RWPE2 (cell line): ENCODE results near the gene STARD9.

Source experiments
- ATAC-seq: fragments of 200-7000 bp; cut with Tn5 transposase; 3 replicates; pipeline ENCODE4 v1.9.1; 2021; ENCODE audit warnings: low read depth
- DNase-seq: peaks from one replicate; pipeline ENCODE4 v3.0.0-alpha.2; 2020; ENCODE audit warnings: low spot score
- H3K27ac ChIP-seq: fragments of 450-650 bp; 2 replicates; pipeline ENCODE4 v1.5.1; 2017; ENCODE audit warnings: mild to moderate bottlenecking; ENCODE audit not compliant: poor library complexity, severe bottlenecking
- H3K27me3 ChIP-seq: fragments of 250-450 bp; sonication (Bioruptor Pico); 2 replicates; pipeline ENCODE4 v1.5.1; 2021; ENCODE audit warnings: mild to moderate bottlenecking, moderate library complexity; ENCODE audit not compliant: insufficient read depth, poor library complexity, severe bottlenecking
- H3K36me3 ChIP-seq: fragments of 250-450 bp; sonication (Bioruptor Pico); 2 replicates; pipeline ENCODE4 v1.5.1; 2020; ENCODE audit warnings: low read depth, mild to moderate bottlenecking, moderate library complexity
- H3K4me1 ChIP-seq: fragments of 250-450 bp; sonication (Bioruptor Pico); 2 replicates; pipeline ENCODE4 v1.5.1; 2021; ENCODE audit warnings: mild to moderate bottlenecking, moderate library complexity; ENCODE audit not compliant: insufficient read depth, poor library complexity, severe bottlenecking
- H3K4me3 ChIP-seq: fragments of 250-450 bp; sonication (Bioruptor Pico); 2 replicates; pipeline ENCODE4 v1.5.1; 2021; ENCODE audit warnings: mild to moderate bottlenecking, moderate library complexity; ENCODE audit not compliant: severe bottlenecking
- H3K9me3 ChIP-seq: fragments of 250-450 bp; sonication (Bioruptor Pico); 2 replicates; pipeline ENCODE4 v1.5.1; 2021; ENCODE audit warnings: mild to moderate bottlenecking, moderate library complexity; ENCODE audit not compliant: severe bottlenecking
- TF ChIP-seq, protein P1 (sequence below): fragments of 450-650 bp; IDR thresholded peaks from one replicate; pipeline ENCODE4 v1.5.1; 2017; ENCODE audit warnings: mild to moderate bottlenecking, moderate library complexity; ENCODE audit not compliant: poor library complexity, severe bottlenecking

Gene STARD9

DNA sequence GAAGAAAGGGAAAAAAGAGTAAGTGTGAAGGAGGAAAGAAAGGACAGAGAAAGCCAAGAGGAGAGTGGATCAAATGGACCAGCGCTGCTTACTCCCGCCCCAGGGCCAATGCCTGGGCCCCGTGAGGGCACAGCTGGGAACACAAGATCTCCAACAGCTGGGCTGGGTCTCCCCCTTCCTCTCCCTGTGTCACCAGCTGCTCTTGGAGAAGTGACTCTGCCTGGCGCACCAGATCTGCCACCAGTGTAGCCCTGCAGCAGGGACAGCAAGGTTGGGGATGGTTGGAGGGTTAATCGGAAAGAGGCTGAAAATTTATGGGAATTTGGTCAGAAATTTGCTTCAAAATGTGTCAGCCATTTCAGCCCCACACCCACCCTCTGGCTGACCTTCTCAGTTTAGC, 153.2 kb downstream of the STARD9 start:
- TF ChIP-seq, protein P1, sequence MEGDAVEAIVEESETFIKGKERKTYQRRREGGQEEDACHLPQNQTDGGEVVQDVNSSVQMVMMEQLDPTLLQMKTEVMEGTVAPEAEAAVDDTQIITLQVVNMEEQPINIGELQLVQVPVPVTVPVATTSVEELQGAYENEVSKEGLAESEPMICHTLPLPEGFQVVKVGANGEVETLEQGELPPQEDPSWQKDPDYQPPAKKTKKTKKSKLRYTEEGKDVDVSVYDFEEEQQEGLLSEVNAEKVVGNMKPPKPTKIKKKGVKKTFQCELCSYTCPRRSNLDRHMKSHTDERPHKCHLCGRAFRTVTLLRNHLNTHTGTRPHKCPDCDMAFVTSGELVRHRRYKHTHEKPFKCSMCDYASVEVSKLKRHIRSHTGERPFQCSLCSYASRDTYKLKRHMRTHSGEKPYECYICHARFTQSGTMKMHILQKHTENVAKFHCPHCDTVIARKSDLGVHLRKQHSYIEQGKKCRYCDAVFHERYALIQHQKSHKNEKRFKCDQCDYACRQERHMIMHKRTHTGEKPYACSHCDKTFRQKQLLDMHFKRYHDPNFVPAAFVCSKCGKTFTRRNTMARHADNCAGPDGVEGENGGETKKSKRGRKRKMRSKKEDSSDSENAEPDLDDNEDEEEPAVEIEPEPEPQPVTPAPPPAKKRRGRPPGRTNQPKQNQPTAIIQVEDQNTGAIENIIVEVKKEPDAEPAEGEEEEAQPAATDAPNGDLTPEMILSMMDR, result no peak
- H3K27me3 ChIP-seq, result no peaks in the 10 kb centered on the region
- peaks cover 92% of the 10 kb centered on the region for H3K36me3 ChIP-seq
- no peak for ATAC-seq
- no peaks in the 10 kb centered on the region for H3K9me3 ChIP-seq
- H3K4me1 ChIP-seq, result no peaks in the 10 kb centered on the region
- no peak overlapping the region for H3K4me3 ChIP-seq
- no peak overlapping the region for H3K27ac ChIP-seq
- no peak for DNase-seq

DNA sequence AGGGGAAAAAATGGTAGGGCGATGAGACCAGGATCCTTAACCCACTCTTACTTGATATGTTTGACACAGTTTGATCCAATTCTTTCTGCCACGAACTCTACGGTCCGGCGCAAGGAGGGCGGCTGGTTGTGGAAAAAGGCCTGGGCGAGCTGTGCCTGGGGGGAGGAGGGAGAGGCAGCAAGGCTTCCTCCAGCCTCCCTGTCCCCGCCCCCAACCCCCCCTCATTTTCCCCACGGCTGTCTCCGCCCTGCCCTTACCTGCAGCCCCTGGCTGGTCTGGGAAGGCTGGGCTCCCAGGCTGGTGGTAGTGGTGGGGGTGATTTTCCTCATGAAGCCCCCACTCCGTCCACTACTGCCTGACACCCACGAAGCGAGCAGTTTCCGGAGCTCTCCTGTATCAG, 153.6 kb downstream of the STARD9 start:
- Histone ChIP-seq H3K4me1 (no peaks in the 10 kb centered on the region), H3K4me3 (no peak overlapping the region), H3K36me3 (peaks cover 92% of the 10 kb centered on the region), H3K27ac (no peak overlapping the region), H3K27me3 (no peaks in the 10 kb centered on the region), H3K9me3 (no peaks in the 10 kb centered on the region)
- ATAC-seq (no peak), DNase-seq (peak; percentile 60)
- TF ChIP-seq, protein P1, result no peak

DNA sequence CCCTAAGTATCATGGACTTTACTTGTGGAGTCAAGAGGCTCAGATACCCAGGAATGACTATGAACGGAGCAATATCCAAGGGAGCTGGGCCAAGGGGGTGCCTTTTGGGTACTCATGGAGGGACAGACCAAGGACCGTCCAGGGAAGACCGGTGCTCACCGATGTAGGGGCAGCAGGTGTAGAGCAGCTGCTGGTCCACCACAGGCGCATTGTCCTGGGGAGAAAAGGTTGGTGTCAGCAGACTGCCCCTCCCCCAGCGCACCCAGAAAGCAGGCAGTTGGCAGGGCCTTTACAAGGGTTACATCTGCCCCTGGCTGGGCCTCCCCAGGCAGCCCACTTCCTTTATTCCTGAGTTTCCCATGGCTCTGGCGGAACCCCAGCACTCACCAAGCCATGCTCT, 154.0 kb downstream of the STARD9 start:
- H3K27me3 ChIP-seq, result no peaks in the 10 kb centered on the region
- no peak overlapping the region for H3K27ac ChIP-seq
- DNase-seq (peak; percentile 68), ATAC-seq (no peak)
- no peaks in the 10 kb centered on the region for H3K9me3 ChIP-seq
- TF ChIP-seq, protein P1, result no peak
- H3K36me3 ChIP-seq, result peaks cover 92% of the 10 kb centered on the region
- H3K4me3 ChIP-seq, result no peak overlapping the region
- H3K4me1 ChIP-seq, result no peaks in the 10 kb centered on the region

DNA sequence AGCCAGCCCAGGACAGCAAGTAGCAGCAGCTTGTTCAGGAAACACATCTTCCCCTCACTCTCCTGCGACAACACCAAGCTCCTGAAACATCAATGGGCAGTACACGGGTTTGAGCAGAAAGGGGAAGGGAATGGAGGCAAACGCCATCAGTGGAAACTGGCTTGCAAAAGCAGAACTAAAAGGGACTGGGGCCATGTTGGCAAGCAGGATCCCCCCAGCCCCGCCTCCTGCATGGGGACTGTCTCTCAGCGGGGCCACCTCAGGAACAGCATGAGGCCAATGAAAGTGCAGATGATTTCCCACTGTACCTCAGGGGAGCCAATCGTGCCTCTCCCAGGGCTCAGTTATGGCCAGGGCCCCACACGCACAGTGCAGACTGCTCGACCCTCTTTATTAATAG, 154.7 kb downstream of the STARD9 start:
- Histone ChIP-seq H3K27me3 (no peaks in the 10 kb centered on the region), H3K36me3 (peaks cover 90% of the 10 kb centered on the region), H3K27ac (no peak overlapping the region), H3K4me3 (no peak overlapping the region), H3K9me3 (no peaks in the 10 kb centered on the region), H3K4me1 (no peaks in the 10 kb centered on the region)
- ATAC-seq (no peak), DNase-seq (no peak)
- TF ChIP-seq, protein P1, result no peak

DNA sequence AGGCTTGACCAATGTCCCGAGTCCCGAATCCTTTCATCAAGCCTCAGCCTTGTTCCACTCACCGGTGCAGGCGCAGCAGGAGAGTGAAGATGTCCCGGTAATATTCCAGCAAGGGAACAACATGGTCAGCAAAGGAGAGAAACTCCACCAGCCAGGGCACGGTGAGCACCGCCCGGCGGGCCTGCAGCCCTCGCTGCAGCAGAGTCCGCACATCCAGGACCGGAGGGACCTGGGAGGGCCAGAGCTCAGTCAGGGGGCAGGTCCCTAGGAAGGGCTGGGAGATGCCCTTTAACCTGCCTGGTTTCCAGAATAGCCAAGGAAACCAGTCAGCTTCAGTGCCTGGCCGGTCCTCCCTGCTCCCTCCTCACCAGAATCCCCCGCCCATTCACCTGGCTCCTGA, 155.1 kb downstream of the STARD9 start:
- no peaks in the 10 kb centered on the region for H3K9me3 ChIP-seq
- TF ChIP-seq, protein P1, result no peak
- no peaks in the 10 kb centered on the region for H3K27me3 ChIP-seq
- DNase-seq (no peak), ATAC-seq (no peak)
- peaks cover 90% of the 10 kb centered on the region for H3K36me3 ChIP-seq
- H3K4me3 ChIP-seq, result no peak overlapping the region
- no peaks in the 10 kb centered on the region for H3K4me1 ChIP-seq
- no peak overlapping the region for H3K27ac ChIP-seq
